ENCODE data around the gene RHAG. TPM values are rescaled to one million over a fixed set of nuclear protein-coding genes. Genes with fewer than 3 reads are reported as not detected.

The RHAG gene
- total RNA-seq, 1 experiment from 2014 or later, result 0.23 TPM

DNA sequence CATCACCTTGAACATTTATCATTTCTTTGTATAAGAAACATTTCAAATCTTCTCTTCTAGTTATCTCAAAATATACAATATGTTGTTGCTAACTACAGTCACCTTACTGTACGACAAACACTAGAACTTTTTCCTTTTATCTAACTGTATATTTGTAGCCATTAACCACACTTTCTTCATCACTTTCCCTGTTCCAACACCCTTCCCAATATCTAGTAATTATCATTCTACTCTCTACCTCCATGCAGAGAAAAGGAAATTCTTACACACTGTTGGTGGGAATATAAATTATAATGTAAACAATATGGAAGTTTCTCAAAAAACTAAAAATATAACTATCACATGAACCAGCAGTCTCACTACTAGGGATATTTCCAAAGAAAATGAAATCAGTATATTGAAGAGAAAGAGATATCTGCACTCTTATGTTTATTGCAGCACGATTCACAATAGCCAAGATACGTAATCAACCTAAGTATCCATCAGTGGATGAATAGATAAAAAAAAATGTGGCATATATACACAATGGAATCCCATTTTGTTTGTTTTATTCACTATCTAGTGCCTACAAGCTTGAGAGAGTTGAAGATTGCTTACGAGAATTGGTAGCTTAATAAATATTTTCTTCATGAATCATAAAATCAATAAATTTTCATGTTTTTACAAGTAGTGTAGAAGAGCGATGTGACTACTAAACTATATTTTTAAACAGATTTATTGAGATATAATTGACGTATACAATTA is 2.4 kb downstream of the RHAG start:
- TF ChIP-seq, protein P1, sequence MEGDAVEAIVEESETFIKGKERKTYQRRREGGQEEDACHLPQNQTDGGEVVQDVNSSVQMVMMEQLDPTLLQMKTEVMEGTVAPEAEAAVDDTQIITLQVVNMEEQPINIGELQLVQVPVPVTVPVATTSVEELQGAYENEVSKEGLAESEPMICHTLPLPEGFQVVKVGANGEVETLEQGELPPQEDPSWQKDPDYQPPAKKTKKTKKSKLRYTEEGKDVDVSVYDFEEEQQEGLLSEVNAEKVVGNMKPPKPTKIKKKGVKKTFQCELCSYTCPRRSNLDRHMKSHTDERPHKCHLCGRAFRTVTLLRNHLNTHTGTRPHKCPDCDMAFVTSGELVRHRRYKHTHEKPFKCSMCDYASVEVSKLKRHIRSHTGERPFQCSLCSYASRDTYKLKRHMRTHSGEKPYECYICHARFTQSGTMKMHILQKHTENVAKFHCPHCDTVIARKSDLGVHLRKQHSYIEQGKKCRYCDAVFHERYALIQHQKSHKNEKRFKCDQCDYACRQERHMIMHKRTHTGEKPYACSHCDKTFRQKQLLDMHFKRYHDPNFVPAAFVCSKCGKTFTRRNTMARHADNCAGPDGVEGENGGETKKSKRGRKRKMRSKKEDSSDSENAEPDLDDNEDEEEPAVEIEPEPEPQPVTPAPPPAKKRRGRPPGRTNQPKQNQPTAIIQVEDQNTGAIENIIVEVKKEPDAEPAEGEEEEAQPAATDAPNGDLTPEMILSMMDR (IDR thresholded peaks at IDR 0.05), result no peak
- TF ChIP-seq REST (IDR thresholded peaks at IDR 0.05; ENCODE audit: insufficient read depth in 1 of 2, low read depth in 2 of 2, low read length in 1 of 2) (no peak), SIN3A (IDR thresholded peaks at IDR 0.05; ENCODE audit: borderline replicate concordance, insufficient read depth, low read depth, low read length) (no peak), POLR2AphosphoS5 (IDR thresholded peaks at IDR 0.05; ENCODE audit: low read depth, low read length) (no peak), TCF7L2 (IDR thresholded peaks at IDR 0.05; ENCODE audit: low read depth, low read length) (no peak)
- DNase-seq (ENCODE audit: low read depth, low spot score) (no peak), ATAC-seq (no peak)
- Histone ChIP-seq H3K36me3 (ENCODE audit: control insufficient read depth, insufficient read depth, low read length) (no peaks in the 10 kb centered on the region; the same call in 1 of the 2 replicates), H3K9me3 (ENCODE audit: control insufficient read depth, insufficient read depth, low read depth, low read length) (no peaks in the 10 kb centered on the region), H3K27ac (ENCODE audit: low read length) (no peak overlapping the region), H3K4me1 (ENCODE audit: control insufficient read depth, insufficient read depth, low read length) (no peaks in the 10 kb centered on the region), H3K27me3 (ENCODE audit: control insufficient read depth, insufficient read depth, low read length) (0 out of 2 replicates have a peak, but pooled peaks cover 2% of the 10 kb centered on the region), H3K4me3 (ENCODE audit: low read depth in 2 of 2, low read length in 2 of 2) (no peak overlapping the region)
- in situ Hi-C loops (cut with HindIII; ENCODE audit: low pct_unique_long_range_greater_than_20kb, low sequenced_read_pairs), result loop anchor here (25.0 kb wide), 1 partner anchor 203 kb away; no protein-coding TSS in a partner anchor
- ChIA-PET CTCF (no interaction called here), POLR2A (no interaction called here)
- intact Hi-C loops (cut with micrococcal nuclease; ENCODE audit: unreplicated experiment), result no loop called here
- no TSS peak for BruUV-seq (replicated peaks)

DNA sequence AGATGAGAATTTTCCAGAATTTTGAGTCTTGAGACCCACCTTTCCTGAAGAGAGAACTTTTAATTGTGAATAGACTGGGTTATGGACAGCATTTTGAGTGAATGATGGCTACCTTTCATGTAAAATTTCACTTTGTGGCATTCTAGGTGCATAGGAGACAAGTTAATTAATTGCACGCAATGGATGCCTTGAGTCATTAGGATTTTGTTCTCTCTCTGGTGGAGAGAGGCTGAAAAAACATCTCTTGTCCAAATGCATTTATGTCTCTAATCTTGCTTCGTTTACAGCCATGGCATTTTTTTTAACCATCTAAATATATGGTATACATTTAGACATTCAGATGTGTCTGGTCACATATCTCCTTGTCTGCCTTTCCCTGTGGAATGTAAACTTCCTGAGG is 3.1 kb downstream of the RHAG start:
- H3K9me3 ChIP-seq (ENCODE audit: control insufficient read depth, insufficient read depth, low read depth, low read length), result no peaks in the 10 kb centered on the region
- POLR2A ChIA-PET, result no interaction called here
- no peak overlapping the region for H3K4me3 ChIP-seq (ENCODE audit: low read depth in 2 of 2, low read length in 2 of 2)
- TF ChIP-seq POLR2AphosphoS5 (IDR thresholded peaks at IDR 0.05; ENCODE audit: low read depth, low read length), result no peak
- TF ChIP-seq TCF7L2 (IDR thresholded peaks at IDR 0.05; ENCODE audit: low read depth, low read length), result no peak
- TF ChIP-seq, protein P1 (IDR thresholded peaks at IDR 0.05), result no peak
- TF ChIP-seq SIN3A (IDR thresholded peaks at IDR 0.05; ENCODE audit: borderline replicate concordance, insufficient read depth, low read depth, low read length), result no peak
- no peak for TF ChIP-seq REST (IDR thresholded peaks at IDR 0.05; ENCODE audit: insufficient read depth in 1 of 2, low read depth in 2 of 2, low read length in 1 of 2)
- no TSS peak for BruUV-seq (replicated peaks)
- no peaks in the 10 kb centered on the region; the same call in 1 of the 2 replicates for H3K36me3 ChIP-seq (ENCODE audit: control insufficient read depth, insufficient read depth, low read length)
- no peak overlapping the region for H3K27ac ChIP-seq (ENCODE audit: low read length)
- in situ Hi-C loops (cut with HindIII; ENCODE audit: low pct_unique_long_range_greater_than_20kb, low sequenced_read_pairs) (loop anchor here (25.0 kb wide), 1 partner anchor 204 kb away; no protein-coding TSS in a partner anchor), intact Hi-C loops (cut with micrococcal nuclease; ENCODE audit: unreplicated experiment) (no loop called here)
- no peaks in the 10 kb centered on the region for H3K4me1 ChIP-seq (ENCODE audit: control insufficient read depth, insufficient read depth, low read length)
- 0 out of 2 replicates have a peak, but pooled peaks cover 2% of the 10 kb centered on the region for H3K27me3 ChIP-seq (ENCODE audit: control insufficient read depth, insufficient read depth, low read length)
- DNase-seq (ENCODE audit: low read depth, low spot score) (no peak), ATAC-seq (no peak)
- CTCF ChIA-PET, result no interaction called here
